GM06990 (cell line): ENCODE measurements around the gene ANKRD40.

Experiments
- DNase-seq: peaks from one replicate; pipeline ENCODE4 v3.0.0-alpha.2; 2011; ENCODE audit not compliant: insufficient read length; ENCODE audit errors: extremely low read depth
- H3K27me3 ChIP-seq: replicated peaks from 2 replicates; pipeline ENCODE4 v1.6.0; 2011; ENCODE audit warnings: low read length; ENCODE audit not compliant: control insufficient read depth, insufficient read depth
- H3K36me3 ChIP-seq: 2 replicates; pipeline ENCODE4 v1.5.1; 2011; ENCODE audit warnings: low read length; ENCODE audit not compliant: control insufficient read depth, insufficient read depth
- H3K4me3 ChIP-seq: replicated peaks from 2 replicates; pipeline ENCODE4 v1.5.1; 2011; ENCODE audit warnings: low read depth, mild to moderate bottlenecking, control low read depth, low read length
- TF ChIP-seq, protein P1 (sequence below): IDR thresholded peaks from 2 replicates; pipeline ENCODE4 v1.5.1; 2011; ENCODE audit warnings: low read length, control low read depth, mild to moderate bottlenecking, inconsistent platforms; ENCODE audit not compliant: insufficient read depth, poor library complexity, severe bottlenecking

ANKRD40 gene

GRCh38 chr17:50737118-50737698, 29.5 kb upstream of the ANKRD40 start:
- no peak overlapping the region for H3K4me3 ChIP-seq
- no peaks in the 10 kb centered on the region for H3K27me3 ChIP-seq
- H3K36me3 ChIP-seq: peaks cover 8% of the 10 kb centered on the region
- DNase-seq: no peak
- TF ChIP-seq, protein P1, sequence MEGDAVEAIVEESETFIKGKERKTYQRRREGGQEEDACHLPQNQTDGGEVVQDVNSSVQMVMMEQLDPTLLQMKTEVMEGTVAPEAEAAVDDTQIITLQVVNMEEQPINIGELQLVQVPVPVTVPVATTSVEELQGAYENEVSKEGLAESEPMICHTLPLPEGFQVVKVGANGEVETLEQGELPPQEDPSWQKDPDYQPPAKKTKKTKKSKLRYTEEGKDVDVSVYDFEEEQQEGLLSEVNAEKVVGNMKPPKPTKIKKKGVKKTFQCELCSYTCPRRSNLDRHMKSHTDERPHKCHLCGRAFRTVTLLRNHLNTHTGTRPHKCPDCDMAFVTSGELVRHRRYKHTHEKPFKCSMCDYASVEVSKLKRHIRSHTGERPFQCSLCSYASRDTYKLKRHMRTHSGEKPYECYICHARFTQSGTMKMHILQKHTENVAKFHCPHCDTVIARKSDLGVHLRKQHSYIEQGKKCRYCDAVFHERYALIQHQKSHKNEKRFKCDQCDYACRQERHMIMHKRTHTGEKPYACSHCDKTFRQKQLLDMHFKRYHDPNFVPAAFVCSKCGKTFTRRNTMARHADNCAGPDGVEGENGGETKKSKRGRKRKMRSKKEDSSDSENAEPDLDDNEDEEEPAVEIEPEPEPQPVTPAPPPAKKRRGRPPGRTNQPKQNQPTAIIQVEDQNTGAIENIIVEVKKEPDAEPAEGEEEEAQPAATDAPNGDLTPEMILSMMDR: no peak

DNA sequence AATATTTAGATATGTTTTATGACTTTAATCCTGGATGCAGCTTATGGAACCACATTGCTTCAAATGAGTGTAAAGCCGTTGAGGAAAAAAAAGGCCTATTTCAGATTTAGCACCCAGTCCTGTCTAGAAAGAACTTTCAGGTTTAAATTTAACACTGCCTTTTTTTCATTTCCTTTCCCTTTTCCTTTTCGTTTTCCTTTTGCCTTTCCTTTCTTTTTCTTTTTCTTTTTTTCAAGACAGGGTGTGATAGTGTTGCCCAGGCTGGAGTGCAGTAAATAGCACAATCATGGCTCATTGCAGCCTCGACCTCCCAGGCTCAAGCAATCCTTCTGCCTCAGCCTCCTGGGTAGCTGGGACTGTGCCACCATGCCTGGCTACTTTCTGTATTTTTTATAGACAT, 27.6 kb upstream of the ANKRD40 start:
- Histone ChIP-seq H3K36me3 (peaks cover 2% of the 10 kb centered on the region), H3K4me3 (no peak overlapping the region)
- TF ChIP-seq, protein P1: no peak

DNA sequence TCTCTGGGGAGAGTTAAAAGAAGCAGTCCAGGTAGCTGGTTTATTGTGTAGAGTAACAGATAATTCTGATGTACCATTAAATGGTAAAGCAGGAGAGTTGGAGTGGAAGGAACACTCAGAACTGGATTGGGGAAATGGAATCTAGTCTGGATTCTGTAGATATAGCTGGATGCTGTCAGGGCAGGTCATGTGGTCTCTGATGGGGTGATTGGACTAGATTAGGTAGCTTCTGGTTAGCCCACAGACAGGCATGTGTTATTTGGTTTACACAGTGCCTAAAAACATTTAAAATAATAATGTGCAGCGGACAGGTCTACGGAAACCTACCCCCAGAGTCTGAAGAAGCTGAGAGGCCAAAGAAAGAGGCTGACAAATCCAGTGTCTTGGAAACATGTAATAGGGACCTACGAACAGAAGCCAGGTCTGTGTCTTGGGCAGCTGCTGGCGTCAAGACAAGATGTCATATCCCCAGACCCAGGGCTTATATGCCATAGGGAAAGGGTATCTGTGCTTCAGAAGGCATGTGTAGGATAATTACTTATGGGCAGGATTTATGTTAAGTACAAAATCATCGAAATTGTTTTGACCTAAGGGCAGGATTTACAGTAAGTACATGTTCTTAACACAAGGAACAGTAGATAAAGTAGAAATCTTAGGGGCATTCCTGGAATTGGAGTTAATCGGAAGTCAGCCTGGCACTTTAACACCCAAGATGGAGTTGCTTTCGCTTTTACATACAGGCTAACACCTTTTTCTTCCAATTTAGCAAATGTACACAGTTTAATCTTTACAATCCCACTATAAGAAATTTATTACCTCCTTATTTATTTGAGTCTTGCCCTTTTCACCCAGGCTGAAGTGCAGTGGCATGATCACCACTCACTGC, 24.1 kb upstream of the ANKRD40 start:
- H3K27me3 ChIP-seq: no peaks in the 10 kb centered on the region
- no peak for DNase-seq
- H3K36me3 ChIP-seq: peaks cover 2% of the 10 kb centered on the region
- H3K4me3 ChIP-seq: no peak overlapping the region
- TF ChIP-seq, protein P1: no peak

More for the DNA sequence above, 27.6 kb upstream of the ANKRD40 start:
- DNase-seq: no peak
- no peaks in the 10 kb centered on the region for H3K27me3 ChIP-seq

DNA sequence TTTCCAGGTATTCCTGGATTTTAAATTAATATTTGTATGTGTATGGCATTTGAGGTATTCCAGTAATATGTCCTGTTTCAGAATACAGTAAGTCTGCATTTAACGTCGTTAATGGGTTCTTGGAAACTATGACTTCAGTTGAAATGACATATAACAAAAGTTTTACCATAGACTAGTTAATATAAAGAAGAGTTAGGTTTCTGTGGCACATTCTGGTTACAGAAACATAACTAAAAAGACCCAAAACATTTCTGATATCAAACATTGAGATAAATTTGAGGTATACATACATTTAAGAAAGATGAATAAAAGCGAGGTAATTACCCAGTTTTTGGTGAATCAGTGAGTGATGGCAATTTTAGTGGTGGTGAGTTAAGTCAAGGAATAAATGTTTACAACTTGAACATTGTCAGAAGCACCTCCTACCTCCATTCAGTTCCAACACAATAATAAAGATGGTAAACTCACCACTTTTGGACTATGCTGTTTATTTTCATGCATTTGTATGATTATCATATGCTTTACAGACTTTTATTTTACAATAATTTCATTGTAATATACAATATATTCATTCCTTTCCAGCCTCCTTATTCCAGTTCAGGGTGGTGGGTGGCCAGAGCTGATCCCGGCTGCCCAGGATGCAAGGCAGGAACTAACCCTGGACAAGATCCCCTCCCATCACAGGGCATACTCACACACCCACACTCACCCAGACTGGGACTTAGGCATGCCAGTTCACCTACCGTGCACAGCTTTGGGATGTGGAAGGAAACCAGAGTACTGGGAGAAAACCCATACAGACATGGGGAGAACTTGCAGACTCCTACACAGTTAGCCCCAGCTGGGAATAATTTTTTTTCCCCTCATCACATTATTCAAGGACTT, 21.4 kb upstream of the ANKRD40 start:
- H3K36me3 ChIP-seq: peaks cover 2% of the 10 kb centered on the region
- no peaks in the 10 kb centered on the region for H3K27me3 ChIP-seq
- no peak overlapping the region for H3K4me3 ChIP-seq
- TF ChIP-seq, protein P1: no peak
- no peak for DNase-seq

GRCh38 chr17:50728112-50728429, 20.4 kb upstream of the ANKRD40 start:
- Histone ChIP-seq H3K4me3 (no peak overlapping the region), H3K27me3 (no peaks in the 10 kb centered on the region), H3K36me3 (peaks cover 2% of the 10 kb centered on the region)
- TF ChIP-seq, protein P1: no peak
- no peak for DNase-seq
